ENCODE measurements around the gene TMEM231.

TMEM231 gene

DNA sequence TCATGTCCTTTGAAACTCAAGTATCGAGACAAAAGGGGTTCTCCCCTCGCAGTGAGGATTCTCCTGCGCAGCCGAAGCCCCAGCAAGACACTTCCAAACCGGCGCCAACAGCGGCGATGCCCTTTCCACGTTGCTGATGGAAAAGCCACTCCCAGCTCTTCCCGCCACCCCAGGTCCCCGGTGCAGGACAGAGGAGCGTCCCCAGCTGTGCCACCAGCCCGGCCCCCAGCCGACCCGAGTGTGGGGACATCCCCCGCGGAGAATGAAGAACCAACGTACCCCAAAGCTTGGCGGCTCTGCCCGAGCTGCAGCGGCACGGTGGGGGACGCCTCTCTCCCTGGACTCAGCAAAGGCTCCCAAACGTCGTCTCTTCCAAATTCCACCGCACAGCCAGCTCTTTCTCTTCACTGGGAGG, 61.4 kb downstream of the TMEM231 start:
- in situ Hi-C loops (cut with MboI; ENCODE audit: low sequenced_read_pairs) = no loop called here

DNA sequence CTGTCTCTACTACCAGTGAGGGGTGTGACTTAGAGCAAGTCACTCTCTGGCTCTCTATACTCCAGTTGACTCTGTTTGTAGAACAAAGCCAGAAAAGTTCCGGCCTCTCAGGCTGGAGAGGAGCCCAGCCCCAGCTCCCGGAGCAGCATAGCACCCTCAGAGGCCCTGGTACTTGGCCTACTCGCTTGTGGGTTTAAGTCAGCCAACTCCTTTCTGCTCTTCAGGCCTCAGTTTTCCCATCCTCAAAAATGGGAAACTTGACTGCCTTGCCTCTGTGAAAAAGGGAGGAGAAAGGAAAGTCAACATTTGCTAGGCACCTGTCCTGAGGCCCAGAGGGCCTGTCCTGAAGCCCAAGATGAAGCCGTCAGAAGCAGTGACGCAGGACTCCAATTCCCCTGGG, 61.9 kb downstream of the TMEM231 start:
- in situ Hi-C loops (cut with MboI; ENCODE audit: low sequenced_read_pairs) = no loop called here

- in situ Hi-C loops (cut with MboI; ENCODE audit: low sequenced_read_pairs) = no loop called here
Observed at GRCh38 chr16:75491876-75492275, 64.2 kb downstream of the TMEM231 start.

DNA sequence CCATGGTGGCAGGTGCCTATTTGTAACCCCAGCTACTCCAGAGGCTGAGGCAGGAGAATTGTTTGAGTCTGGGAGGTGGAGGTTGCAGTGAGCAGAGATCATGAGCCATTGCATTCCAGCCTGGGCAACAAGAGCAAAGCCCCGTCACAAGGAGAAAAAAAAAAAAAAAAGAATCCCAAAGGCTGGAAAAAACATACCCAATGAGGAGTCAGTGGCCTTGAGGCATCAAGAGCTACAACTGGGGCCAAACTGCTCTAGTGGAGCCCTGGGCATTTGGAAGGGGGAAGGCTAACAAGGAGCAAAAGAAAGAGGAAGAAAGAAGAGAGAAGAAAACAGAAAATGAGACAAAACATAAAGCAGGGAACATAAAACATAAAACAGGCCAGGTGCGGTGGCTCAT, 67.7 kb downstream of the TMEM231 start:
- in situ Hi-C loops (cut with MboI; ENCODE audit: low sequenced_read_pairs) = no loop called here
